ENCODE results near the gene CCDC50. TPM values are rescaled to one million over a fixed set of nuclear protein-coding genes. Genes with fewer than 3 reads are reported as not detected.

CCDC50 gene
- total RNA-seq, 5 donors from 2014 or later (not counting 1 experiment from before 2014, with no cell fraction given): 4.0 to 9.7 (median 9.7) TPM

- DNase-seq (no peak), ATAC-seq (replicated peaks in 1 of 4) (peak; percentile 18 to 62 (median 42))
- 77% methylated on average over 5 of the region's 9 CpGs for WGBS (ENCODE audit: insufficient coverage)
- ChIA-PET CTCF (no interaction called here), POLR2A (no interaction called here)
- Histone ChIP-seq H3K4me1 (ENCODE audit: control insufficient read depth in 1 of 2, extremely low read depth in 1 of 2, insufficient read depth in 2 of 2, low read length in 2 of 2) (peaks cover 9 to 16% of the 10 kb centered on the region in 2 experiments), H3K27ac (ENCODE audit: low read length) (peak overlapping the region; percentile 18), H3K4me3 (ENCODE audit: control insufficient read depth in 1 of 2, extremely low read depth in 1 of 2, low read length in 1 of 2) (peak overlapping the region; percentile 54 to 77), H3K27me3 (replicated peaks in 1 of 2; ENCODE audit: control insufficient read depth in 2 of 2, extremely low read depth in 1 of 2, insufficient read depth in 2 of 2, low read length in 1 of 2) (peaks cover 2 to 13% of the 10 kb centered on the region in 2 experiments), H3K36me3 (ENCODE audit: control insufficient read depth in 2 of 2, extremely low read depth in 1 of 2, insufficient read depth in 1 of 2, low read length in 1 of 2) (no peaks in the 10 kb centered on the region), H3K9me3 (no peaks in the 10 kb centered on the region)
- Mint-ChIP-seq H3K27ac (peak overlapping the region; percentile 62 to 84), H3K4me3 (peak overlapping the region; percentile 57 to 78 (median 70)), H3K4me1 (peaks cover 15 to 35% (median 20%) of the 10 kb centered on the region in 3 donors), H3K9me3 (peaks cover 0 to 2% (median 0%) of the 10 kb centered on the region in 3 donors), H3K27me3 (peaks cover 6 to 15% of the 10 kb centered on the region in 2 donors), H3K36me3 (no peaks in the 10 kb centered on the region)
Observed at GRCh38 chr3:191328383-191328961, 722 bp upstream of the CCDC50 start.

- Mint-ChIP-seq H3K27me3 (peaks cover 6 to 15% of the 10 kb centered on the region in 2 donors), H3K9me3 (no peaks in the 10 kb centered on the region), H3K36me3 (no peaks in the 10 kb centered on the region), H3K4me3 (peak within 1 kb of the TSS; percentile 70 to 78 (median 74)), H3K4me1 (peaks cover 15 to 42% (median 20%) of the 10 kb centered on the region in 3 donors), H3K27ac (peak within 1 kb of the TSS; percentile 19 to 36)
- ChIA-PET POLR2A (no interaction called here), CTCF (no interaction called here)
- Histone ChIP-seq H3K4me1 (ENCODE audit: control insufficient read depth in 1 of 2, extremely low read depth in 1 of 2, insufficient read depth in 2 of 2, low read length in 2 of 2) (peaks cover 9 to 16% of the 10 kb centered on the region in 2 experiments), H3K27ac (ENCODE audit: low read length) (no peak within 1 kb of the TSS), H3K4me3 (ENCODE audit: control insufficient read depth in 1 of 2, extremely low read depth in 1 of 2, low read length in 1 of 2) (peak within 1 kb of the TSS; percentile 54 to 77), H3K9me3 (no peaks in the 10 kb centered on the region), H3K36me3 (ENCODE audit: control insufficient read depth in 2 of 2, extremely low read depth in 1 of 2, insufficient read depth in 1 of 2, low read length in 1 of 2) (no peaks in the 10 kb centered on the region), H3K27me3 (replicated peaks in 1 of 2; ENCODE audit: control insufficient read depth in 2 of 2, extremely low read depth in 1 of 2, insufficient read depth in 2 of 2, low read length in 1 of 2) (peaks cover 2 to 13% of the 10 kb centered on the region in 2 experiments)
- DNase-seq (peak in 2 of 35 experiments; percentile 3 to 19), ATAC-seq (replicated peaks in 1 of 4) (peak in 3 of 4 experiments; percentile 19 to 37 (median 32))
- WGBS (ENCODE audit: insufficient coverage): 31% methylated on average over 11 of the region's 37 CpGs
Observed at GRCh38 chr3:191329654-191330529, 698 bp downstream of the CCDC50 start, which contains the start of gene UTS2B. Gene UTS2B, minus strand, starts transcription at chr3:191330526. Its CDS starts 48,337 bp downstream, at chr3:191282189.

- Mint-ChIP-seq H3K4me3 (peak overlapping the region; percentile 70 to 78 (median 74)), H3K9me3 (no peaks in the 10 kb centered on the region), H3K27me3 (peaks cover 6 to 15% of the 10 kb centered on the region in 2 donors), H3K27ac (no peak overlapping the region), H3K4me1 (peaks cover 15 to 42% (median 20%) of the 10 kb centered on the region in 3 donors), H3K36me3 (no peaks in the 10 kb centered on the region)
- DNase-seq: no peak
- no peak overlapping the region for H3K4me3 ChIP-seq (ENCODE audit: control insufficient read depth in 1 of 2, extremely low read depth in 1 of 2, low read length in 1 of 2)
- peaks cover 2 to 13% of the 10 kb centered on the region in 2 experiments for H3K27me3 ChIP-seq (replicated peaks in 1 of 2; ENCODE audit: control insufficient read depth in 2 of 2, extremely low read depth in 1 of 2, insufficient read depth in 2 of 2, low read length in 1 of 2)
- 75% methylated on average over 10 of the region's 11 CpGs for WGBS (ENCODE audit: insufficient coverage)
- H3K4me1 ChIP-seq (ENCODE audit: control insufficient read depth in 1 of 2, extremely low read depth in 1 of 2, insufficient read depth in 2 of 2, low read length in 2 of 2): peaks cover 9 to 16% of the 10 kb centered on the region in 2 experiments
- ATAC-seq (replicated peaks in 1 of 4): no peak
- H3K9me3 ChIP-seq: no peaks in the 10 kb centered on the region
- H3K27ac ChIP-seq (ENCODE audit: low read length): no peak overlapping the region
- ChIA-PET CTCF (no interaction called here), POLR2A (no interaction called here)
- H3K36me3 ChIP-seq (ENCODE audit: control insufficient read depth in 2 of 2, extremely low read depth in 1 of 2, insufficient read depth in 1 of 2, low read length in 1 of 2): no peaks in the 10 kb centered on the region
Observed at GRCh38 chr3:191330530-191331048, 1.4 kb downstream of the CCDC50 start.

- ATAC-seq (replicated peaks in 1 of 4) (no peak), DNase-seq (no peak)
- Mint-ChIP-seq H3K27ac (no peak overlapping the region), H3K4me3 (peak overlapping the region in 2 of 3 donors; percentile 70 to 78), H3K4me1 (peaks cover 15 to 42% (median 20%) of the 10 kb centered on the region in 3 donors), H3K9me3 (no peaks in the 10 kb centered on the region), H3K36me3 (no peaks in the 10 kb centered on the region), H3K27me3 (peaks cover 6 to 15% of the 10 kb centered on the region in 2 donors)
- Histone ChIP-seq H3K4me1 (ENCODE audit: control insufficient read depth in 1 of 2, extremely low read depth in 1 of 2, insufficient read depth in 2 of 2, low read length in 2 of 2) (peaks cover 9 to 16% of the 10 kb centered on the region in 2 experiments), H3K27me3 (replicated peaks in 1 of 2; ENCODE audit: control insufficient read depth in 2 of 2, extremely low read depth in 1 of 2, insufficient read depth in 2 of 2, low read length in 1 of 2) (peaks cover 2 to 13% of the 10 kb centered on the region in 2 experiments), H3K36me3 (ENCODE audit: control insufficient read depth in 2 of 2, extremely low read depth in 1 of 2, insufficient read depth in 1 of 2, low read length in 1 of 2) (no peaks in the 10 kb centered on the region), H3K27ac (ENCODE audit: low read length) (no peak overlapping the region), H3K9me3 (no peaks in the 10 kb centered on the region), H3K4me3 (ENCODE audit: control insufficient read depth in 1 of 2, extremely low read depth in 1 of 2, low read length in 1 of 2) (no peak overlapping the region)
- no CpG with 5 or more reads among the region's 3 CpGs for WGBS (ENCODE audit: insufficient coverage)
- ChIA-PET CTCF (interaction anchor here in 1 of 2 donors (0.6 kb wide), 1 partner anchor 29 kb away, joined by 3 read pairs; no protein-coding TSS in a partner anchor), POLR2A (no interaction called here)
Observed at GRCh38 chr3:191331388-191331787, 2.2 kb downstream of the CCDC50 start.

GRCh38 chr3:191333298-191333880 lies 4.2 kb downstream of the CCDC50 start:
- Histone ChIP-seq H3K27me3 (replicated peaks in 1 of 2; ENCODE audit: control insufficient read depth in 2 of 2, extremely low read depth in 1 of 2, insufficient read depth in 2 of 2, low read length in 1 of 2) (peaks cover 2 to 12% of the 10 kb centered on the region in 2 experiments), H3K4me1 (ENCODE audit: control insufficient read depth in 1 of 2, extremely low read depth in 1 of 2, insufficient read depth in 2 of 2, low read length in 2 of 2) (peaks cover 9 to 13% of the 10 kb centered on the region in 2 experiments), H3K36me3 (ENCODE audit: control insufficient read depth in 2 of 2, extremely low read depth in 1 of 2, insufficient read depth in 1 of 2, low read length in 1 of 2) (no peaks in the 10 kb centered on the region), H3K9me3 (no peaks in the 10 kb centered on the region), H3K4me3 (ENCODE audit: control insufficient read depth in 1 of 2, extremely low read depth in 1 of 2, low read length in 1 of 2) (no peak overlapping the region), H3K27ac (ENCODE audit: low read length) (no peak overlapping the region)
- Mint-ChIP-seq H3K36me3 (no peaks in the 10 kb centered on the region), H3K9me3 (no peaks in the 10 kb centered on the region), H3K27ac (no peak overlapping the region), H3K4me3 (no peak overlapping the region), H3K27me3 (peaks cover 5 to 12% of the 10 kb centered on the region in 2 donors), H3K4me1 (peaks cover 13 to 41% (median 18%) of the 10 kb centered on the region in 3 donors)
- ATAC-seq (replicated peaks in 1 of 4): no peak
- POLR2A ChIA-PET: no interaction called here
- WGBS (ENCODE audit: insufficient coverage): no CpG with 5 or more reads among the region's 3 CpGs
- no peak for DNase-seq
- CTCF ChIA-PET: no interaction called here

- POLR2A ChIA-PET: no interaction called here
- Histone ChIP-seq H3K27ac (ENCODE audit: low read length) (no peak overlapping the region), H3K27me3 (replicated peaks in 1 of 2; ENCODE audit: control insufficient read depth in 2 of 2, extremely low read depth in 1 of 2, insufficient read depth in 2 of 2, low read length in 1 of 2) (peaks cover 2 to 6% of the 10 kb centered on the region in 2 experiments), H3K36me3 (ENCODE audit: control insufficient read depth in 2 of 2, extremely low read depth in 1 of 2, insufficient read depth in 1 of 2, low read length in 1 of 2) (no peaks in the 10 kb centered on the region), H3K4me1 (ENCODE audit: control insufficient read depth in 1 of 2, extremely low read depth in 1 of 2, insufficient read depth in 2 of 2, low read length in 2 of 2) (peaks cover 7 to 8% of the 10 kb centered on the region in 2 experiments), H3K9me3 (no peaks in the 10 kb centered on the region), H3K4me3 (ENCODE audit: control insufficient read depth in 1 of 2, extremely low read depth in 1 of 2, low read length in 1 of 2) (no peak overlapping the region)
- no CpG with 5 or more reads among the region's 4 CpGs for WGBS (ENCODE audit: insufficient coverage)
- Mint-ChIP-seq H3K27me3 (peaks cover 0 to 8% of the 10 kb centered on the region in 2 donors), H3K36me3 (no peaks in the 10 kb centered on the region), H3K9me3 (no peaks in the 10 kb centered on the region), H3K27ac (no peak overlapping the region), H3K4me1 (peaks cover 6 to 36% (median 13%) of the 10 kb centered on the region in 3 donors), H3K4me3 (no peak overlapping the region)
- DNase-seq (no peak), ATAC-seq (replicated peaks in 1 of 4) (no peak)
- CTCF ChIA-PET: no interaction called here
Observed at GRCh38 chr3:191334346-191334893, 5.2 kb downstream of the CCDC50 start.

Measured in T-cell (primary cell).